ENCODE measurements around the gene HES1.

DNA sequence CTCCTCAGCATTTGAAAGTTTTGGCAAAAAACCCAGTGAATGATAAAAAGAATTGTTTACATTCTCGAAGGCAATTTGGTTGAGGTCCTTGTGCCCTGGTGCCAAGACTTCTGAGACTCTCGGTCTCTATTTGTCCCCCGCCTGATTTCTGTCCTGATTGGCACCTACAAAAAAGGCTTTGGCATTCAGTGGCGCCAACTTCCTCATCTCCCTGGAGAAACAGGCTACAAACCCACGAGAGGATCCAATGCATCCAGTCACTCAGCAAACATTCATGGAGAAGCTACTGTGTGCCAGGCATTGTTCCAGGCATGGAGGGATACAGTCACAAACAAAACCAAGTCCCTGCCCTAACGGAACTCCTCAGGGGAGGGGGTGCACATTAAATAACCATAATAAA lies 42.7 kb downstream of the HES1 start:
- TF ChIP-seq TARDBP (IDR thresholded peaks at IDR 0.05) (no peak), L3MBTL2 (conservative IDR thresholded peaks at IDR 0.05) (no peak), ARNT (IDR thresholded peaks at IDR 0.05) (no peak), BHLHE40 (IDR thresholded peaks at IDR 0.05; ENCODE audit: borderline replicate concordance) (no peak), NFRKB (IDR thresholded peaks at IDR 0.05) (no peak), SUZ12 (IDR thresholded peaks at IDR 0.05) (no peak), HDGF (IDR thresholded peaks at IDR 0.05; ENCODE audit: borderline replicate concordance) (no peak), FOXK2 (IDR thresholded peaks at IDR 0.05) (no peak), ZNF384 (IDR thresholded peaks at IDR 0.05) (no peak)

Data from HEK293T (cell line).